DOHH2 (cell line): ENCODE data around the gene MAGI1.

Experiments used
- CTCF ChIP-seq: fragments of 200-600 bp; sonication (generic); IDR thresholded peaks from one replicate; pipeline ENCODE4 v1.5.1; 2014; ENCODE audit warnings: antibody characterized with exemption, mild to moderate bottlenecking, low read depth, low read length; ENCODE audit not compliant: poor library complexity, severe bottlenecking
- EZH2phosphoT487 ChIP-seq: fragments of 200-600 bp; sonication (generic); IDR thresholded peaks from 2 replicates; pipeline ENCODE4 v1.6.1; 2017; ENCODE audit warnings: borderline replicate concordance, mild to moderate bottlenecking, antibody characterized with exemption, low read length, moderate library complexity, mixed read lengths

GRCh38 chr3:65379223-65379622 is 659.5 kb downstream of the MAGI1 start:
- TF ChIP-seq CTCF (no peak), EZH2phosphoT487 (no peak)
